Endothelial cell of umbilical vein (primary cell): ENCODE data around the gene STAT5A. TPM values are rescaled to one million over a fixed set of nuclear protein-coding genes. Genes with fewer than 3 reads are reported as not detected.

ENCODE experiments used
- BruUV-seq: library from RNA; stranded (reverse); fragments of 400-500 nt; replicated peaks from 2 replicates; lab custom pipeline; 2021; lab: Mats Ljungman, UMichigan
- CTCF ChIA-PET: fragments of 300-600, 350-600 bp; sonication (Branson Sonifier 250); formaldehyde crosslinking; loops from one replicate; lab custom pipeline; 2021; ENCODE audit warnings: antibody characterized with exemption, inconsistent platforms; lab: Charles Lee
- POLR2A ChIA-PET: fragments of 300-600, 350-600 bp; sonication (Branson Sonifier 250); formaldehyde crosslinking; loops from one replicate; lab custom pipeline; 2021; ENCODE audit warnings: antibody characterized with exemption, inconsistent platforms; lab: Charles Lee
- DNase-seq: peaks from one replicate; pipeline ENCODE4 v3.0.0-alpha.2; 2011; ENCODE audit warnings: low read depth, low spot score
- FAIRE-seq: peaks from 2 replicates; lab custom pipeline; 2011; peaks lifted over from hg19 to GRCh38; lab: Jason Lieb, UNC
- H2AFZ ChIP-seq: 2 replicates; pipeline ENCODE4 v1.6.0; 2012; ENCODE audit warnings: low read depth, low read length, control low read depth, inconsistent platforms
- H3K27ac ChIP-seq: 2 replicates; pipeline ENCODE4 v1.5.1; 2011; ENCODE audit warnings: low read depth, mild to moderate bottlenecking, control low read depth, low read length, moderate library complexity; ENCODE audit not compliant: insufficient read depth
- H3K27me3 ChIP-seq, 2 experiments: 2 replicates each; pipeline versions ENCODE4 v1.6.0 to v1.6.1; 2011; ENCODE audit warnings: low read length in 2 of 2, mixed read lengths in 1 of 2; ENCODE audit not compliant: control insufficient read depth in 2 of 2, insufficient read depth in 2 of 2
- H3K36me3 ChIP-seq, 2 experiments: 2 replicates in 1 of 2; 3 replicates in 1 of 2; pipeline ENCODE4 v1.5.1; 2011; ENCODE audit warnings: low read length in 2 of 2, mild to moderate bottlenecking in 1 of 2, moderate library complexity in 1 of 2; ENCODE audit not compliant: control insufficient read depth in 2 of 2, insufficient read depth in 2 of 2; ENCODE audit errors: extremely low read depth in 1 of 2
- H3K4me1 ChIP-seq: 3 replicates; pipeline ENCODE4 v1.5.1; 2011; ENCODE audit warnings: mild to moderate bottlenecking, low read length; ENCODE audit not compliant: control insufficient read depth, insufficient read depth; ENCODE audit errors: extremely low read depth
- H3K4me2 ChIP-seq: 2 replicates; pipeline ENCODE4 v1.6.1; 2011; ENCODE audit warnings: low read length, control low read depth, mixed read lengths; ENCODE audit not compliant: insufficient read depth
- H3K4me3 ChIP-seq, 3 experiments: fragments of 200-600 bp in 1 of 3; sonication (generic), shearing (Covaris generic) in 1 of 3; replicated peaks in 1 of 3; 2 replicates each; pipeline ENCODE4 v1.5.1; 2011 to 2016; ENCODE audit warnings: control low read depth in 3 of 3, low read length in 3 of 3, mild to moderate bottlenecking in 2 of 3, inconsistent platforms in 1 of 3, low read depth in 1 of 3, moderate library complexity in 1 of 3; ENCODE audit not compliant: insufficient read depth in 1 of 3
- H3K79me2 ChIP-seq: 2 replicates; pipeline ENCODE4 v1.6.0; 2012; ENCODE audit warnings: low read length, inconsistent platforms; ENCODE audit not compliant: control insufficient read depth, insufficient read depth
- H3K9ac ChIP-seq: replicated peaks from 2 replicates; pipeline ENCODE3; 2011; ENCODE audit warnings: low read length, control low read depth; ENCODE audit not compliant: insufficient read depth; ENCODE audit errors: extremely low read depth
- H3K9me1 ChIP-seq: replicated peaks from 3 replicates; pipeline ENCODE4 v1.6.0; 2011; ENCODE audit warnings: mild to moderate bottlenecking, low read length; ENCODE audit not compliant: control insufficient read depth, insufficient read depth; ENCODE audit errors: extremely low read depth
- H3K9me3 ChIP-seq: replicated peaks from 2 replicates; pipeline ENCODE4 v1.5.1; 2012; ENCODE audit warnings: low read length, inconsistent platforms; ENCODE audit not compliant: control insufficient read depth, insufficient read depth
- H4K20me1 ChIP-seq: replicated peaks from 2 replicates; pipeline ENCODE3; 2011; ENCODE audit warnings: mild to moderate bottlenecking, low read length; ENCODE audit not compliant: control insufficient read depth, insufficient read depth; ENCODE audit errors: extremely low read depth
- CTCF ChIP-seq, 2 donors: IDR thresholded peaks; 1 replicate in 1 of 2; 2 replicates in 1 of 2; pipeline ENCODE4 v1.5.1; 2011; ENCODE audit warnings: low read length in 2 of 2, mild to moderate bottlenecking in 2 of 2, moderate library complexity in 2 of 2, control low read depth in 1 of 2, inconsistent platforms in 1 of 2, low read depth in 1 of 2; ENCODE audit not compliant: insufficient read depth in 1 of 2; ENCODE audit errors: extremely low read depth in 1 of 2
- EZH2 ChIP-seq: IDR thresholded peaks from 2 replicates; pipeline ENCODE4 v1.6.1; 2012; ENCODE audit warnings: borderline replicate concordance, low read depth, mild to moderate bottlenecking, moderate library complexity, low read length, inconsistent platforms; ENCODE audit not compliant: severe bottlenecking
- FOS ChIP-seq: IDR thresholded peaks from 2 replicates; pipeline ENCODE4 v1.6.1; 2011; ENCODE audit warnings: mild to moderate bottlenecking, low read length, moderate library complexity, borderline replicate concordance; ENCODE audit not compliant: insufficient read depth
- GATA2 ChIP-seq: IDR thresholded peaks from 2 replicates; pipeline ENCODE4 v1.7.0; 2011; ENCODE audit warnings: low read depth, mild to moderate bottlenecking, moderate library complexity, mixed read lengths, low read length; ENCODE audit not compliant: insufficient read length, insufficient read depth
- JUN ChIP-seq: IDR thresholded peaks from 2 replicates; pipeline ENCODE4 v1.6.1; 2011; ENCODE audit warnings: borderline replicate concordance, low read depth; ENCODE audit not compliant: insufficient read length, insufficient read depth
- MYC ChIP-seq: IDR thresholded peaks from one replicate; pipeline ENCODE4 v1.6.1; 2011; ENCODE audit warnings: mild to moderate bottlenecking, low read depth, low read length
- POLR2A ChIP-seq: IDR thresholded peaks from 2 replicates; pipeline ENCODE4 v1.6.1; 2012; ENCODE audit warnings: low read depth, mild to moderate bottlenecking, control low read depth, low read length
- POLR2AphosphoS5 ChIP-seq: IDR thresholded peaks from 2 replicates; pipeline ENCODE4 v1.6.1; 2012; ENCODE audit warnings: low read depth, mild to moderate bottlenecking, control low read depth, low read length, moderate library complexity; ENCODE audit not compliant: insufficient read depth
- dilution Hi-C: fragments of 300-500 bp; cut with MboI; formaldehyde crosslinking; loops from one replicate; pipeline ENCODE4 v1.15.0; 2019; ENCODE audit warnings: low sequenced_read_pairs; ENCODE audit not compliant: extremely low pct_ligation_motif_present
- intact Hi-C: fragments of 100-400 bp; cut with micrococcal nuclease; formaldehyde crosslinking; loops from one replicate; pipeline ENCODE4 v1.10.0; 2022
- polyA plus RNA-seq, 4 experiments: library from polyadenylated mRNA; depleted of rRNA in 3 of 4; stranded (reverse) in 3 of 4; unstranded in 1 of 4; fragments of >200 nt; gene quantifications; 2 replicates each; pipeline versions ENCODE4 v1.2.1 to v1.2.3, GENCODE V29; 2011 to 2012; ENCODE audit warnings: missing spikeins in 1 of 4
- total RNA-seq: library from RNA; stranded (reverse); gene quantifications from 2 replicates; pipeline ENCODE4 v1.2.3, GENCODE V29; 2021
- TF ChIP-seq, protein P1 (sequence below): IDR thresholded peaks from 2 replicates; pipeline ENCODE4 v1.6.1; 2011; ENCODE audit not compliant: insufficient read depth, insufficient read length

STAT5A gene
- total and polyA plus RNA-seq, 2 donors (not counting 3 experiments of a cell fraction or from before 2014, with no cell fraction given) = 18.0 to 23.4 TPM

DNA sequence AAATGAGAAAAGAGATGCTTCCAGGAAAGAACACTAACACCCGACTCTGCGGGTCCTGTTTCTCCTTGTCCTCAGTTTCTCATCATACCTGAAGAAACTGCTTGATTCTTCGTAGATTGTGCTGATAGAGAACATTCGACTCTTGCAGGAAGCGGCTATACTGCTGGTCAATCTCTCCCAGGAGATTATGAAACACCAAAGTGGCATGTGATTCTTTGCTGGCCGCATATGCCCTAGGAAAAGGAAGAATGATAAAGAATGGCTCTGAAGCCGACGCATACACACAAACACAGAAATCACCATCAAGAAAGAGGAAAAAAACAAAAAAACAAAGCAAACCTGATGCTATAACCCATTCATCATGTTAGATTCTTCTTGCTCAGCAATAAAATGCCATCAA lies 58.2 kb downstream of the STAT5A start:
- H3K9me3 ChIP-seq = no peaks in the 10 kb centered on the region
- no peaks in the 10 kb centered on the region for H3K9me1 ChIP-seq
- H3K4me3 ChIP-seq = no peak overlapping the region
- FAIRE-seq = no peak
- no peaks in the 10 kb centered on the region for H3K27me3 ChIP-seq
- CTCF ChIA-PET = no interaction called here
- H3K4me1 ChIP-seq = peaks cover 28% of the 10 kb centered on the region
- H3K9ac ChIP-seq = no peak overlapping the region
- peaks cover 29% of the 10 kb centered on the region for H3K79me2 ChIP-seq
- DNase-seq = no peak
- no peak overlapping the region for H3K4me2 ChIP-seq
- TF ChIP-seq EZH2 = no peak
- TF ChIP-seq JUN = no peak
- TF ChIP-seq GATA2 = no peak
- no peak for TF ChIP-seq CTCF (IDR thresholded peaks at IDR 0.05; ENCODE audit: extremely low read depth in 1 of 2, insufficient read depth in 1 of 2, low read depth in 1 of 2, low read length in 2 of 2)
- TF ChIP-seq POLR2AphosphoS5 = no peak
- TF ChIP-seq MYC = no peak
- no peak for TF ChIP-seq FOS
- TF ChIP-seq, protein P1, sequence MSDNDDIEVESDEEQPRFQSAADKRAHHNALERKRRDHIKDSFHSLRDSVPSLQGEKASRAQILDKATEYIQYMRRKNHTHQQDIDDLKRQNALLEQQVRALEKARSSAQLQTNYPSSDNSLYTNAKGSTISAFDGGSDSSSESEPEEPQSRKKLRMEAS = no peak
- no peak for TF ChIP-seq POLR2A
- H2AFZ ChIP-seq = no peak overlapping the region
- POLR2A ChIA-PET = no interaction called here
- BruUV-seq = no TSS peak
- H3K36me3 ChIP-seq = peaks cover 4 to 13% of the 10 kb centered on the region in 2 experiments
- dilution Hi-C loops = loop anchor here (25.0 kb wide), 1 partner anchor 166 kb away; no protein-coding TSS in a partner anchor
- H3K27ac ChIP-seq = no peak overlapping the region
- intact Hi-C loops = loop anchor here (5.0 kb wide), 1 partner anchor 41 kb away; the partner anchor contains the start of gene STAT3
- no peaks in the 10 kb centered on the region for H4K20me1 ChIP-seq
